HG03571 (cell line): Measurements from ENCODE around the gene WDR75.
"Not testable (repeated sequence)": the region's sequence is repeated elsewhere in the genome, so short reads cannot be mapped to it uniquely, and the experiment has no call there.

Experiments used
- ATAC-seq: cut with Tn5 transposase; IDR thresholded peaks from one replicate; pipeline ENCODE4 v1.9.1; 2021; ENCODE audit not compliant: unreplicated experiment

WDR75 gene

DNA sequence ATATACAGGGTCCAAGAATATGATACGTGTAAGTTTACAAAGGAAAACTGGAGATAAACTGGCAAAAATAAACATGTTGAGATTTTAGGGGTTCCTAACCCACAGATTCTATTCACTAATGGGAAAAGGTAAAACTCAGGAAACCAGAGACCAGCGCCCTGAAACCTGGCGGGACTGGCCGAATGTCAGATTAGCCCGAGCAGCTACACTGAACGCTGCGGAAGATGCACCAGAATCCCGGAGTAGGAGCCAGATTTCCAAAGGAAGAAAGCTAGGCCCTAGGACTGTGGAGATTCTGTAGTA is 679 bp upstream of the WDR75 start:
- ATAC-seq = peak; percentile 17

DNA sequence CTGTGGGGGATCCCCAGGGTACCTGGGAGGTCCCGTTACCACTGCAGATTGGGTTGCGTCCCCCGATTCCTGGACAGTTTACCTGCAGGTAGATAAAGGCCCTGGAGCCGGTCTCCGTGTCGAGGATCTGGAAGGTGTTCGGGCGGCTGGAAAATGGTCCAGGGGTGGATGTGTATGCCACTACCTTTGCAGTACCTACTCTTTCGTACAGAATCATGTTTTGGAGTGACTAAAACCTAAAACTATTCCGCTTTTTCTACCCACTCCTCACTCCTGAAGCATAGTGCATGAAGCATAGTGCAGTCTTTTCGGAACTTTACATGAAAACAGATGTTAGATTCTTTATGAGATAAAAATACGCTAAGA is 418 bp downstream of the WDR75 start:
- ATAC-seq = no peak

DNA sequence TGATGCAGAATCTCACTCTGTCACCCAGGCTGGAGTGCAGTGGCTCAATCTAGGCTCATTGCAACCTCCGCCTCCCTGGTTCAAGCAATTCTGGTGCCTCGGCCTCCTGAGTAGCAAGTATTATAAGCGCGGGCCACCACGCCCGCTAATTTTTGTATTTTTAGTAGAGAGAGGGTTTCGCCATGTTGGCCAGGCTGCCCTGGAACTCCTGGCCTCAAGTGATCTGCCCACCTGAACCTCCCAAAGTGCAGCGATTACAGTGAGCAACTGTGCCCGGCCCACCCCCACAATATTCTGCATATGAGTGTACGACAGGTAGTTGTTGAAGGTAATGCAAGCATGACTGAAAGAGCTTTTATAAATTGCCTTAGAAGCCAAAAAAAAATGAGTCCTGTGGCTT is 1.2 kb downstream of the WDR75 start:
- ATAC-seq = no peak

DNA sequence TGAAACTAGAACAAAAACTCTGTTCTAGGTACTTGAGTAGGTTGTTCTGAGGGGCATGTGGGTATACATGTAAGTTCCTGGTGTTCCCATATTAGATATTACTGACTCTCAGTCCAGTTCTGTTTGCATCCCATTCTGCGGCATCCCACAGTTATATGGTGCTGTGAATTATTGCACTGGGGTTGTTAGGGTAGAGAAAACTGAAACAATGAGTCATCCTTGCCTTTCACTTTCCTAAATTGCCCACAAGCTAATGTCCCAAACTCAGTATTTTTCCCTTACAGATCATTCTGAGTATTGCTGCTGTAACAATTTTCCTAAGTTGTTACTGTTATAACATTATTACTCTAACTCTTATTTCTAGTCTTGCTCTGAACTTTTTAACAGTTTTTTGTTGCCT is 3.0 kb downstream of the WDR75 start:
- no peak for ATAC-seq

DNA sequence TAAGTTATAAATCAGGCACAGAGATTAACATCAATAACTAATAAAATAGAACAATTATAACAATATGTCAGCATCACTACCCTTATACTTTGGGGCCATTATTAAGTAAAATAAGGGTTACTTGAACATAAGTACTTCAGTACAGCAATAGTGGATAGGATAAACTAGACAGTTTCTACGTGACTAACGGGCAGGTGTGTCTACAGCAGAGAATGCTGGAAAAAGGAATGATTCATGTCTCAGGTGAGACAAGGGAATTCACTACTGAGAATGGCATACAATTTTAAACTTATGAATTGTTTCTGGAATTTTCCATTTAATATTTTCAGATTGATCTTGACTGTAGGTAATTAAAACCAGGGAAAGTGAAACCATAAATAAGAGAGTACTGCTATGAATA is 5.5 kb downstream of the WDR75 start:
- no peak for ATAC-seq

DNA sequence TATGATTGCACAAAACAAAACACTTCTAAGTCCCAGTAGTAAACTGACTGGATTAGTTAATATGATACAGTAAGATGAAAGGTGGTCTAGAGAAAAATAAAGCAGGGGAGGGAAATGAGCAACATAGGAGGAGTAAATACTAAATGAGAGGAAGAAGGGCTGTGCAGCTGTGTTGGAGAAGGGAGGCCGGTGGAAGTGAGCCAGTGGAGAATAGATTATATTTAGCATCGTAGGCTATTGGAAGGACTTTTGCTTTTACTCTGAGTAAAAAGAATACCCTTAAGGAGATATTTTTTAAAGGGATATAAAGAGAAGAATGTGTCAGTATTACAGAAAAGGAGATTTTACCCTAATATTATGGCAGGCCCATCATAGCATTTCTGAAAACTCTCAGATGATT is 12.7 kb downstream of the WDR75 start:
- ATAC-seq = no peak

DNA sequence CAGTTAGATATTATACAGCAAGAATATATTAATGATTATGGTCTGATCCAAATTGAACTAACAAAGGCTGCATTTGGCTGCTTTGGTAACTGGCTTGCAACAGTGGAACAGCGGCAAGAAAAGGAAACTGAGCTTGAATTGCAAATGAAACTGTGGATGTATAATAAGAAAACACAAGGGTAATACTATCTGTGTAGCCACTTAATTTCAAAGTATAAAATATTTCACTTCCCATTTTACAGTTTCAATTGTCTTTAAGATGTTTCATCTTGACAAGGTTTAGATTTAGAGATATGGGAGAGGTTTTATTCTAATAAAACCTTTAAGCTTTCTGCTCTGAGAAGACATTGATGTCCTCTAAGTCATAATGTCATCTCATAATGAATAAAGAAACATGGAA is 23.8 kb downstream of the WDR75 start:
- no peak for ATAC-seq

DNA sequence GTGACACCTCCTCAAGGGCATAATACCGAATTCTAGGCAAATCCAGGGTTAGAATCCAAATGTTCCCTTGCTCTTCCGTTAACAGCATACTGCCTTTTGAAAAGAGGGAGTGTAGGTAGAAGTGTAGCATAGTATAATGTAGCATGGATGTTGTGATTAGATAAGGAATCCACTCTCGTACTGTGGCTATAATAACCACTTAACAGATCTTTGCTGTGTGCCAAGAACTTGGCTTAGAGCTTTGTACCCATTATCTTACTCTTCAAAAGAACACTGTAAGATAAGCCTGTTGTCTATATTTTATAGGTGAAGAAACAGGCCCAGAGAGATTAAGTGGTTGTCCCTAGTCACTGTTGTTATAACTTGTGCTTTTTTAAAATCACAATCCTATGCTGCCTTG is 24.2 kb downstream of the WDR75 start:
- ATAC-seq = no peak

DNA sequence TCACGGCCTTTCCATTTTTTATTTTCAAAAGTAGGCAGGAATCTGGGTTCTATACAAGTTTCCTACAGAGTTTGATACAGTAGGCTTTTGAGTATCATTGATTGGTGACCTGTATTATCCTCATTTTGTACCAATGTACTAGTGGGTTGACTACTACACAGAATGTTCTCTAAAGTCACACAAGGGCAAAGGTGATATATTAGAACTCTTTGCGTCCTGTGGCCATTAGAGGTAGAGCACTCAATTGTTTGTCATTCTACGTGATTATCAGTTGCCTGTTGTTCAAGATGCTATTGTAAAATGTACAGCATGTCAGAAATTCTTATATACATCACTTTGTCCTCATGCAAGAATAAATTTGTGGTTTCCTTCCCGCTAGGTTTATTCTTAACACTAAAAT is 24.8 kb downstream of the WDR75 start:
- no peak for ATAC-seq

DNA sequence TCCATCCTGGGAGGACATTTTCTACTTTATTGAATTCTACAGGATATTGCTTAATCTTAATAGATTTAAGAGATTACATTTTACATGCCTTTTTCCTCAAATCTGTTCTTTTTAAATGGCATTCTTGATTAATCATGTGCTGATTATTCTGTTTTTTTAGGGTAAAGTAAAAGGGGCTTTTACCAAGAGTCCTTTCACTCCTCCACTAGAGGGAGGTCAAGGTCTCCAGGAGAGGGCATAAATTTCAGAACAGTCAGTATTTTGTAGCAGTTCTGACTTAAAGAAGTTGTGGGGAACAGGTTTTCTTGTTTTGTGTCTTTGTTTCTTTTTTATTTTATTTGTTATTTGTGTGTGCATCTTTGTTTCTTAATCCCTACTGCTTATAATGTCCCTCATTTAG is 25.4 kb downstream of the WDR75 start:
- no peak for ATAC-seq

DNA sequence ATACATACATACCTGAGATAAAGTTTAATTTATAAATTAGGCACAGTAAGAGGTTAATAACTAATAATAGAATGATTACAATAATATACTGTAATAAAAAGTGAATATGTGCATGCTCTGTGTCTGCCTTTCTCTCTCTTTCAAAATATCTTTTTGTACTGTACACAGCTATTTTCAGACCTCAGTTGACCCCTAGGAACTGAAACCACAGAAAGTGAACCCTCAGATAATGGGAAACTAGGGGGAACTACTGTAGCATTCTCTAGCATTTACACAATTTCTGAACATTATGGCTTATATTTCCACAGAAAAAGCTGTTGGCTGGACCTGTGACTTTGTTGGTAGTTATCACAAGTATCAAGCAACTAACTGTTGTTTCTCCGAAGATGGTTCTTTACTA is 25.9 kb downstream of the WDR75 start:
- no peak for ATAC-seq

DNA sequence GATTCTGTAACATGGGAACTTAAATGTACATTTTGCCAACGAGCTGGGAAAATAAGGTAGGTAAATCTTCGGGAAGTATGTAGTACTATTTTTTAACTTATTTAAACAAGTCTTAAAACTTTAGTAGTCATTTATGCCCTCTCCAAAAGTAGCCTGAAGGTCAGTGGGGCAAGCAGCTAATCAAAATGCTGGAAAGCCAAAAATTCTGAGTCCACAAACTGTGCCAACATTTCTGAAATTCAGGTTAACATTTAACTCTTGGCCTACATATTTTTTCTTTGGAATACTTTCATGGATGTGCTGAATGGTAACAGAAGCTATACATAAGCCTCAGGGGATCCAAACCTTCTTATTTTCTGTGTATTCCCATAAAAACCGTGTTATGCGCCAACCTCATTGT is 26.3 kb downstream of the WDR75 start:
- ATAC-seq = no peak

DNA sequence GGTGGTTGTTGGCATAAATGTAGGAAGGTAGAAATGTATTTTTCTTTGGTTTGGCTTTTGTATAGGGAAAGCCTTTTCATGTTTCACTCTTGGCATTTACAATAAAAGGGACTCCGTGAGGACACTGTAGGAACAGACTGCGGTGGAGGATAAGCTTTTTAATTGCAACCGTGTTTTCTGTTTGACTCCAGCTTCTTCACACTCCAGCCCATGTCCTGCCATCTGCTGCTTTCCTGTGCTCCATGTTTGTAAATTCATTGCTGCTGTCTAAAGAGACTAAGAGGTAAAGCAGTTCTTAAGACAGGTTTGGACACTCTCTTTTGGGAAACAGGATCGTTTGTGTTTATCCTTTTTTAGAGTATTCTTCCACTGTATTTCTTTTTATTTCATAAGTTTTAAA is 33.3 kb downstream of the WDR75 start:
- no peak for ATAC-seq

DNA sequence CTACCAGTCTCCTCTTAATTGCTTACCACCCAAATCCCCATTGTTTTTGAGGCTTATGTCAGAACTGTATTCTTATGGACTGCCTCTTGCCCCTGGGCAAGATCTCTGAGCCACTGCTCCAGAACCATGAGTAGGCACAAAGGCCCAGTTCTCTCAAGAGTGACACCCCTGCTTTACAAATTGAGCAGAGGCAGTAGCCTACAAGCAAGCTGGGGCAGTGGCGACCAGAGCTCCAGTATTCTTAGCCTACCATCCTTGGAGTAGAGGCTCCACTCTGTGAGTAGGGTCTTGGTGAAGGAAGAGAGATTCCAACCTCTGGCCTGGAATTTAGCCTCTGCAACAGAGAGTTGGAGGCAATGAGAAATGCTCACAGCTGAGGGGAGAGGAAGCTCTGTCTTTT is 36.5 kb downstream of the WDR75 start:
- no peak for ATAC-seq

DNA sequence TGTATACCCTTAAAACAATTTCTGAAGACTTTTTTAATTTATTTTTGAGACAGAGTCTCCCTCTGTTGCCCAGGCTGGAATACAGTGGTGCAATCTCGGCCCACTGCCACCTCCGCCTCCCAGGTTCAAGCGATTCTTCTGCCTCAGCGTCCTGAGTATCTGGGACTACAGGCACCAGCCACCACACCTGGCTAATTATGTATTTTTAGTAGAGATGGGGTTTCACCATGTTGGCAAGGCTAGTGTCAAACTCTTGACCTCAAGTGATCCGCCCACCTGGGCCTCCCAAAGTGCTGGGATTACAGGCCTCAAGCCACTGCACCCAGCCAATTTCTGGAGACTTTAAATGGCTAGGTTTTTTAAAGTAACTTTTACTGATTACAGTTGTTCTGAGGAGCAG is 37.0 kb downstream of the WDR75 start:
- not testable (repeated sequence) for ATAC-seq

DNA sequence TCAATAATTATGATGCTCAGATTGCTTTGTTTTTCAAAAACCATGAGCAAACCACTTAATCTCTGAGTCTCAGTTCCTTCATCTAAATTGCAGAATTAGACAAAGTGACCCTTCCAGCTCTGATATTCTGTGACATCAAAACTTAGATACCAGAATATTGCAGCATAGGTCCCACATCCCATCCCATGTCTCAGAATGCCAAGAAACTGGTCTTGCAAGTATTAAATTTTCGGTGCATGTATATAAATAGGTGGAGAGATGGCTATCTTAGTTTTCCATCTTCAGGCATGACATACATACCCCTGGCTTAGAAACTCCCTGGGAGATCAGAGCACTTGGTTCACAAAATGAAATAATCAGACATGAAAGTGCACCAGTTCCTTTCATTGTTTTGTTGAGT is 39.8 kb downstream of the WDR75 start:
- ATAC-seq = no peak

DNA sequence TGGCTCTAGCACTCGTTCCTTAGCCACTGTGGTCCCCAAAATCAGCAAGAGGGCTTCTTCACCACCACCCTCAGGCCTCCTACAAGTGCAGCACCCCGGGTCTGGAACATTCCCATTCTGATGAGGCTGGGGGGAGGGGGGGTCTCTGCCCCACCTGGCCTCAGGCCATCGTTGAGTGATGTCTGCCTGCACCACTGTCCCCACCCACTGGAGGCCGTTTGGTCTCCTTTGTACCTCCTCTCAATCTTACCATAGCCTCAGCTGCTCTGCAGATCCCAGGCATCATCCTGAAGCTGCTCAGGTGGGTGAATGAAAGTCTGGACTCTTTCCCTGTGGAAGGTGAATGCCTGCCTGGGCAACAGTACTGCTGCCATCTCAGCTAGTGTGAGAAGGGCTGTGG is 42.3 kb downstream of the WDR75 start:
- no peak for ATAC-seq

DNA sequence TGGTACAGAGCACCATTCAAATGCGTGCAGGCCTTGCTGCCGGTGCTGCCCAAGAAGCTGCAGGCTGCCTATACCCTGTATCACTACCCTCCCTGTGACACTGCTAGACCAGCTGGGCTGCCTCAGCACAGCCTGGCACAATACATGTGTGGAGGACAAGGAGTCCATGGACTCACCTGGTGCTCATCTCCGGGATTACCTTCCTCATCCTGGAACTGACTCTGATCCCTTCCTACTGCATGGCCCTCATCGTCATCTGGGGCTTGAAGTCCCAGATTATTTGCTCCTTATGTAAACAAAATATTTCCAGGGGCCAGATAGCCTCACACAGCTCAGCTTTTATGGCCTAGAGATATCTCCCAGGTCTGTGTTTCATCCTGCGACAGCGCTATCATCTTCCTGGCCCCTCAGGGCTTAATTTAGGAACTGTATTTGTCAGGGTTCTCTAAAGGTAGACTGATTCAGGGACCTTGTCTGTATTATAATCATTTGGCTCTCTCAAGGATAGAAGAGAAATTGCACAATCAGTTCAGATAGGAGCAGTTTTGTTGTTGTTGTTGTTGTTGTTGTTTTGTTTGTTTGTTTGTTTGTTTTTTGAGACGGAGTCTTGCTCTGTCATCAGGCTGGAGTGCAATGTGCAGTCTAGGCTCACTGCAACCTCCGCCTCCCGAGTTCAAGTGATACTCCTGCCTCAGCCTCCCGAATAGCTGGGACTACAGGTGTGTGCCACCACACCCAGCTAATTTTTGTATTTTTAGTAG is 42.9 kb downstream of the WDR75 start:
- ATAC-seq = no peak

DNA sequence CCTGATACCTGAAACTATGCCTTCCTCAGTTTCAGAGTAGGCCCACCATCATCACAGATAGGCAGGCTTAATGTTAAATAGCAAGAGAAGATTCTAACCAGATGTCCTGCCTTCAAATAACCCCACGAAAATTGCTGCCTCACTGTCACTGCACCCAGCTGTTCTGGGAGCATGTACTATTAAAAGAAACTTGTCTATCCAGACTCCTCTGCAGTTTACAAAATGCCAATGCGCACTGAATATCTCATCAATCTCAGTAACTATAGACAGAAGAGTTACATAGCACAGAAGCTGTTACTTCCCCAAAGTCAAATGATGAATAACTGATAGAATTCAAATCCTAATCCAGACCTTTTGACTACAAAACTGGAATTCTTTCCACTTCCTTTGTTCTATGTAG is 43.9 kb downstream of the WDR75 start:
- ATAC-seq = no peak

DNA sequence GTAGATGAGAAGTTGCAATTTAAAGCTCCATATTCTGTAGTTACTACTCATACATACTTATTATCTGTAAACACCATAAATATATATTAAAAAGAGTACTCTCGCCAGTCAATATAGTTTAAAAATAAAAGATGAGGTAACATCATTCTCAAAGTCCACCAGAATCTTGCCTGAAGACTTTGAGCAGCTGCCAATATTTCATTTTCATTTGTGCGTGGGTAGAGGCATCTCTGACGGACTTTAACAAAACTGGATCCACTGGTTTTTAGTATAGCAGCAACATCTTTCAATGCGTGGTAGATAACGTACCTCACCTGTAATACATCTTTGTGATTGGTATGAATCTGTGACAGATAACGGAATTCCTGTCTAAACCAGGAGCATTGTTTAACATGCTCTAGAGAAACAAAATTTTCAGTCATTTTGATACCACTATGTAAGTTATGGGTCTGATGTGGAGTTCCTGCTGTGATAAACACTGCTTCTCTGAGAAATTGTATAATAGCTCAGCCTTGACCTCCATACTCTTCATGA is 45.0 kb downstream of the WDR75 start:
- ATAC-seq = no peak

DNA sequence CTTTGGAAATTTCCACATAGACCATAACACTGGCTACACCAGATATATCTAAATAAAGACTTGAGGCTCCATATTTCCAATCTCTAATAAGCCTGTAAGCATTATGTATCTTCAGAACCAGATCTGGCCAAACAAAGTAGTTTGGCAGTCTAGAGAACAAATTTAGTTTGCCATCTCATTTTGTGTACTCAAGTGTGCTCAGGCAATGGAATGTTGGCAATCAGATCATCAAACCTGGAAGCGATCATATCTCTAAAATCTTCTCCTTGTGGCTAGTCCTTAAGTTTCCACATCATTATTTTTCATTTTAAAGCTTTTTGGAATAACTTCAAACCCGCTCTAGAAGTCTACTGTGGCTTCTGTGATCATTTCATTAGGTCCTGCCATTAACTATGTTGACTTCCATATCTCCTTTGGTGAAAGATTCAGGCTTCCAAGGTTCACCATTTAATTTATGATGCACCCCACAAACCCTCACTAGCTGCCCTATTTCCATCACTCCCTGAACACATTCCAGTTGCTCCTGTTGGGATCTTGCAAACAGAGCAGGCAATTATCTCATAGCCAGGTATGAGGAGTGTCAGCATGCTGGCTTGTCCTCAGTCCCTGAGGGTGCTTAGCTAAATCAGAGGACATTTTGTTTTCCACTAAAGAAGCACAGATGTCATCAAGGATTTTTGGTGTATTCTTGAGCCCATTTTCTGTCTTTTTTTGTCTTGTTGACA is 46.2 kb downstream of the WDR75 start:
- ATAC-seq = no peak

DNA sequence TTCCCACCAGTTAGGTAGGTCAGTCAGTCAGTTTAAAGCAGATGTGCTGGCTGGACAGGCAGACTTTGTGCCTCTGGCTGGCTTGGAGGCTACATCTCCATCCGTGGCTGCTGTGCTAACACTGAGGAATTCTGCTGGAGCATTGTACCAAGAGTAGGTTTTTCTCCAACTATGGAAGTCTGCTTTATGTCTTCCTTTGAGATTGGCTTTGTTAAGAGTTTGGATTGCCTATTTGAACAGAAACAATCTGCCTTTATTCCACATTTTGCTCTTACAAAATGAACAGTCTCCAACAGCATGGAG is 46.7 kb downstream of the WDR75 start:
- ATAC-seq = no peak

DNA sequence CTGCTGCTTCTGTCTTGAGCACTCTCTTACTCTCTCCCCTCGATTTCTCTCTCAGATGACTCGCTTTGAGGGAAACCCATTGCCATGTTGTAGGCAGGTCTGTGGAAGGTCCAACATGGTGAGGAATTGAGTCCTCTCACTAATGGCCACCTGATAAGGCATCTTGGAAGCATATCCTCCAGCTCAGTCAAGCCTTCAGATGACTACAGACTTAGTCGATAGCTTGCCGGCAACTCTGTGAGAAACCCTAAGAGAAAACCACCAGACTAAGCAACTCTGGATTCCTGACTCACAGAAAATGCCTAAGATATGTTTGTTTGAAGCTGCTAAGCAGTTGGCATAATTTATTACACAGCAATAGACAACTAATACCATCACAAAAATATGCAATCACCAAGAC is 51.2 kb downstream of the WDR75 start:
- ATAC-seq = no peak
